ENCODE results near the gene ZNF318.
"Not testable (repeated sequence)": the region's sequence is repeated elsewhere in the genome, so short reads cannot be mapped to it uniquely, and the experiment has no call there.

The ZNF318 gene

GRCh38 chr6:43369174-43370002, at the start of gene ZNF318:
Gene ZNF318, minus strand, starts transcription at chr6:43369647. Its CDS starts 282 bp downstream, at chr6:43369365.
- DNase-seq (ENCODE audit: low read depth), result peak; percentile 77

GRCh38 chr6:43416935-43417334, 47.5 kb upstream of the ZNF318 start:
- DNase-seq (ENCODE audit: low read depth), result no peak

GRCh38 chr6:43415275-43415674, 45.8 kb upstream of the ZNF318 start:
- not testable (repeated sequence) for DNase-seq (ENCODE audit: low read depth)

GRCh38 chr6:43413002-43413401, 43.6 kb upstream of the ZNF318 start:
- no peak for DNase-seq (ENCODE audit: low read depth)

GRCh38 chr6:43412541-43412940, 43.1 kb upstream of the ZNF318 start:
- no peak for DNase-seq (ENCODE audit: low read depth)

GRCh38 chr6:43410776-43411175, 41.3 kb upstream of the ZNF318 start:
- not testable (repeated sequence) for DNase-seq (ENCODE audit: low read depth)

- DNase-seq (ENCODE audit: low read depth), result no peak
Observed at GRCh38 chr6:43408259-43408658, 38.8 kb upstream of the ZNF318 start.

GRCh38 chr6:43407296-43407695, 37.8 kb upstream of the ZNF318 start:
- DNase-seq (ENCODE audit: low read depth), result no peak

GRCh38 chr6:43405354-43405753, 35.9 kb upstream of the ZNF318 start:
- no peak for DNase-seq (ENCODE audit: low read depth)

GRCh38 chr6:43402820-43403219, 33.4 kb upstream of the ZNF318 start:
- DNase-seq (ENCODE audit: low read depth), result no peak

GRCh38 chr6:43401730-43402129, 32.3 kb upstream of the ZNF318 start:
- no peak for DNase-seq (ENCODE audit: low read depth)

- DNase-seq (ENCODE audit: low read depth), result no peak
Observed at GRCh38 chr6:43399932-43400487, 30.6 kb upstream of the ZNF318 start.

- no peak for DNase-seq (ENCODE audit: low read depth)
Observed at GRCh38 chr6:43396408-43397149, 27.1 kb upstream of the ZNF318 start.

- DNase-seq (ENCODE audit: low read depth), result no peak
Observed at GRCh38 chr6:43395776-43396175, 26.3 kb upstream of the ZNF318 start.

- no peak for DNase-seq (ENCODE audit: low read depth)
Observed at GRCh38 chr6:43394982-43395381, 25.5 kb upstream of the ZNF318 start.

GRCh38 chr6:43393602-43394001, 24.2 kb upstream of the ZNF318 start:
- no peak for DNase-seq (ENCODE audit: low read depth)

- DNase-seq (ENCODE audit: low read depth), result not testable (repeated sequence)
Observed at GRCh38 chr6:43393133-43393532, 23.7 kb upstream of the ZNF318 start.

- DNase-seq (ENCODE audit: low read depth), result no peak
Observed at GRCh38 chr6:43391440-43392031, 22.1 kb upstream of the ZNF318 start.

- DNase-seq (ENCODE audit: low read depth), result not testable (repeated sequence)
Observed at GRCh38 chr6:43390753-43391439, 21.4 kb upstream of the ZNF318 start.

GRCh38 chr6:43389730-43390295, 20.4 kb upstream of the ZNF318 start:
- DNase-seq (ENCODE audit: low read depth), result no peak

GRCh38 chr6:43386492-43386891, 17.0 kb upstream of the ZNF318 start:
- DNase-seq (ENCODE audit: low read depth), result no peak

Data from GM04503 (cell line).